HG03159 (cell line): ENCODE measurements around the gene TBC1D14.

Experiments
- ATAC-seq: cut with Tn5 transposase; IDR thresholded peaks from one replicate; pipeline ENCODE4 v1.9.1; 2021; ENCODE audit warnings: mild to moderate bottlenecking, moderate library complexity; ENCODE audit not compliant: unreplicated experiment

TBC1D14 gene

GRCh38 chr4:6909113-6909969, at the start of gene TBC1D14:
TSS of gene TBC1D14 (plus strand) at chr4:6909826. CDS start at chr4:6923390, 13,564 bp downstream.
- peak; percentile 83 for ATAC-seq

- no peak for ATAC-seq
Measured at GRCh38 chr4:6868386-6868785, 41.2 kb upstream of the TBC1D14 start.

- no peak for ATAC-seq
Measured at GRCh38 chr4:6869944-6870343, 39.7 kb upstream of the TBC1D14 start.

GRCh38 chr4:6873291-6873690, 36.3 kb upstream of the TBC1D14 start:
- ATAC-seq = no peak

GRCh38 chr4:6873792-6874461, 35.7 kb upstream of the TBC1D14 start:
- peak; percentile 67 for ATAC-seq

GRCh38 chr4:6874981-6875380, 34.6 kb upstream of the TBC1D14 start:
- no peak for ATAC-seq

- ATAC-seq = no peak
Measured at GRCh38 chr4:6875431-6875831, 34.2 kb upstream of the TBC1D14 start.

- ATAC-seq = no peak
Measured at GRCh38 chr4:6876440-6876839, 33.2 kb upstream of the TBC1D14 start.

- no peak for ATAC-seq
Measured at GRCh38 chr4:6877067-6877466, 32.6 kb upstream of the TBC1D14 start.

GRCh38 chr4:6878451-6879059, 31.1 kb upstream of the TBC1D14 start:
- ATAC-seq = no peak

- ATAC-seq = no peak
Measured at GRCh38 chr4:6880691-6881090, 28.9 kb upstream of the TBC1D14 start.

GRCh38 chr4:6881908-6882307, 27.7 kb upstream of the TBC1D14 start:
- no peak for ATAC-seq

GRCh38 chr4:6884341-6884870, 25.2 kb upstream of the TBC1D14 start:
- no peak for ATAC-seq

- ATAC-seq = no peak
Measured at GRCh38 chr4:6885953-6886557, 23.6 kb upstream of the TBC1D14 start.

- no peak for ATAC-seq
Measured at GRCh38 chr4:6886886-6887285, 22.7 kb upstream of the TBC1D14 start.

GRCh38 chr4:6887591-6888371, 21.8 kb upstream of the TBC1D14 start:
- no peak for ATAC-seq

- ATAC-seq = no peak
Measured at GRCh38 chr4:6888506-6889071, 21.0 kb upstream of the TBC1D14 start.

- no peak for ATAC-seq
Measured at GRCh38 chr4:6889101-6889735, 20.4 kb upstream of the TBC1D14 start.

GRCh38 chr4:6889736-6890324, 19.8 kb upstream of the TBC1D14 start:
- ATAC-seq = no peak
